Myocyte (in vitro differentiated cells): Measurements from ENCODE around the gene DCP2. TPM values are rescaled to one million over a fixed set of nuclear protein-coding genes. Genes with fewer than 3 reads are reported as not detected.
A peak's percentile ranks its signal among the peaks of the same experiment; 100 is the strongest.

Experiments used
- DNase-seq: peaks from one replicate; pipeline ENCODE4 v3.0.0-alpha.2; 2012; ENCODE audit warnings: low read depth
- total RNA-seq: library from RNA; depleted of rRNA; stranded (reverse); fragments of >200 nt; gene quantifications from 2 replicates; pipeline ENCODE4 v1.2.3, GENCODE V29; 2014

Gene DCP2
- total RNA-seq, 1 donor from 2014 or later: 34.0 TPM

GRCh38 chr5:113044776-113045465 lies 68.3 kb downstream of the DCP2 start:
- DNase-seq: no peak

GRCh38 chr5:113047234-113047633 lies 70.6 kb downstream of the DCP2 start:
- peak; percentile 70 for DNase-seq

- no peak for DNase-seq
These were observed 71.4 kb downstream of the DCP2 start for GRCh38 chr5:113047733-113048652.

- no peak for DNase-seq
These were observed 72.3 kb downstream of the DCP2 start for GRCh38 chr5:113048931-113049330.

- peak; percentile 80 for DNase-seq
These were observed 74.3 kb downstream of the DCP2 start for GRCh38 chr5:113050721-113051382.

GRCh38 chr5:113052041-113052795 lies 75.6 kb downstream of the DCP2 start:
- DNase-seq: no peak

DNA sequence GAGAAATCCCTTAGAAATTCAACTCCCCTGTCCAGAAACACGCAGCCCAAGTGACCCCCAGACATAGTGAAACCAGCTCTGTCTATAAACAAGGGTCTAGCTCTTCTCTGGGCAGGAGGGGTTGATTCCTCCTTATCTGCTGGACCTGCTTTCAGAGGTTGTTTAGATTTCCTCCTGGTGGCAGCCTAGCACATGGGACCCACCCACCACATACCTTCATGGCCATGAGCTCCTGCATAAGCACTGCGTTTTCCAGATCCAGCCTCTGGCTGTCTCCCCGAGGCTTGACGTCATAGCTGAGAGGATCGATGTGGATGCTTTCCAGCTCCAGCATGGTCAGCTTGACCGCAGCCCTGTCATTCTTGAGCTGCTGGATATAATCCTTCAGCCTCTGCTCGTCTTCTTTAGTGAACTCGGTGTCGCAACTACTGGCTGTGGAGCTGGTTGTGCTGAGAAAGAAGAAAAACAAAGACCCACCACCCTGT lies 77.0 kb downstream of the DCP2 start:
- DNase-seq: peak; percentile 89

- no peak for DNase-seq
These were observed 78.3 kb downstream of the DCP2 start for GRCh38 chr5:113054899-113055298.

DNA sequence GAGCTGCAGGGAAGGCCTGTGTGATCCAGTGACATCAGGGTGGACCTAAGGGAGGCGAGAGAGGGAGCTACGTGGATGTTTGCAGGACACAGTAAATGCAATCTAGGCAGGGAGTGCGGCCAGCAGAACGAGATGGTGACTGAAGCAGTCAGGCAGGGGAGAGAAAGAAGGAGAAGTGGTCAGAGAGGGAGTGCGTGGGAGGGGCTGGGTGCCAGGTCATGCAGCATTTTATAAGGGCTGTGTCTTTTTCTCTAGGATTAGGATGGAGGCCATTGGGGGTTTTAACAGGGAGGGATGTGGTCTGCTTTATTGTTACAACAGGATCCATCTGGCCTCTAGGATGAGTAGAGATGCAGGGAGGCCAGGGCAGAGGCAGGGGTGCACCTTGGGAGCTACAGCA lies 80.4 kb downstream of the DCP2 start:
- DNase-seq: no peak

DNA sequence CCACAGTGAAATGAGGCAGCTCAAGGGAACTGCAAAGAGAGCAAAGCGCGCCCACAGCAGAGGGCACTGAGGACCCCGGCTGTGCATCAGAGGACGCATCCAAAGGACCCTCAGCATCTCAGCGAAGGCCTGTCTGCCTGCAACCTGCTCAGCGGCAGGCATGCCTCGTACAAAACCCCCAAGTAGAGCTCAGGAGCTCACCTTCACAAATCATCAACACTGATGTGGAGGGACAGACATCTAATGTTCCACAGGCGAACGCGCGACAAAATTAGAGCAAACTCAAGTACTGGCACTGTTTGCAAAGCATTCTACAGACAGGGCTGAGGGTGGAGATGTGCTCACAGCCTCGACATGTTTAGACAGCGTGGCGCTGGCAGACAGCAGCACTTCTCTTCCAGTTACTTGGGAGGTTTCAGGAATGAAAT lies 81.0 kb downstream of the DCP2 start:
- DNase-seq: no peak

DNA sequence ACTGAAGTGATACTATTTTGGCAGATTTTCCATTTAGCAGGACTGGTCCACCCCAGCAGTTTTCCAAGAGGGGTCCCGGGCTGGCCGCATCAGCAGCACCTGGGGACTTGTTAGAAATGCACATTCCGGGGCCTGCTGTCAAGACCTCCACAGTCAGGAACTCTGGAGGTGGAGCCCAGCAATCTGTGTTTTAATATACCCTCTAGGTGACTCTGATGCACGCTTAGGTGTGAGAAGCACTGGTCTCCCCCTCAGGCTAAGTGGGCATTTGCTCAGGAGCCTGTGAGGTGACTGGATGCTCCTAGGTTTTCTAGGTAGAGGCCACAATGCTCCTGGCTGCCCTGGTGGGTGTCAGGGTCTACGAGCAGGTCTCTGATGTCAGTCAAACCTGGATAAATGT lies 81.7 kb downstream of the DCP2 start:
- DNase-seq: no peak

DNA sequence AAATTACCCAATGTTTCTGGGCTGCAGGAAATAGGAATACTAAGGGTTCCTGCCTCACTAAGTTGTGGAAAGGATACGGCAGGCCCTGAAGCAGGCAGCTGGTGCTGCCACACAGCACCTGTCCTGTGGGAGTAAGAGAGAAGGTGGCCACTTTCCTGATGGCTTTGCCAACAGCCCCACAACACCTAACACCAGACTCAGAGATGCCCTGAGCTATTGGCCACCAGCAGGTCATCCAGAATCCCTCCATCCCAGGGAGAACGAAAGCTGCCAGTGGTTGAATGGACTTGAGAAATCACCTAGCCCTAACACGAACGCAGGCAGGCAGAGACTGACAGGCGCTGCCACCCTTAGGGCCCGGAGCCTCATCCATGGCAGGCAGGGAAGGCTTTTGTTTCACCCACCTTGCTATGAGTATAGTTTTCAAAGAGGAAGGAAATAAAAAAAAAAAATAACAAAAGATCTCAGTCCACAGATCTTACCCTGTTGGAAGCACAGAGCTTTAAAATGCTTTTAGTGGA lies 82.2 kb downstream of the DCP2 start:
- DNase-seq: no peak

DNA sequence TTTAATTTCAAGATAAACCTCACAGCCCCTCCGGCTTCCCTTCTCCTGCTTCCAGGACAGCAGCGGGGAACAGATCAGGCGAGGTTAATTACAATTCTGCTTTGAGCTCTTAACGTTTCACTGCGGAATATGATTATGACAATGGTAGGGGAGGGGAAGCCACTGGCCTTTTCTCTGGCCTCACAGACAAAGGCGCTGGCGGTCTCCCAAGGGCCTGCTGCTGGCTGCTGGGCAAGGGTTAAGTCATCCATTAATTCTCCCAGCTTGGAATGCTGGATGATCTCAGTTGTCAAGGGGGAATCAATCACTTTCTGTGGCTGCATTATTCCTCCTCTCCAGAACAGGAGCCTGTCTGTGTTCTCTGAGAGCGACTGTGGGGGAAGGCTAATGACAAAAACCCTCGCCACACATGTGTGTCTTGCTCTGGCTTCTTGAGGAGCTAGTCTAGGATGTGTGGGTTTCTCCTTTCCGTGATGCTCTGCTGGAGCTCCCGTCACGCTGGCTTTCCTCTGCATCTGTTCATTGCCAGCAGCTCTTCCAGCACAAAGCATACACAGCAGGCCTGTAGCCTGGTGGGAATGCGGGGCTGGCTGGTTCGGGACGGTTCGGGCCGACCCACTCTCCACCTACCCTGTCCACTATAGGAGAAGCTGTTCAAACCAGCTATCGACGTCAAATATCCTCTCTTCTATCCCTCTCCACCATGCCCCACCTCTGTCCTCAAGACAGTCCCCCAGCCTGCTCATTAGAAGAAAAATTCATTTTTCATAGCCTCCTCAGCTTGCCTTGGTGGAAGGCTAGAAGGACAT lies 82.8 kb downstream of the DCP2 start:
- no peak for DNase-seq

- no peak for DNase-seq
These were observed 83.9 kb downstream of the DCP2 start for GRCh38 chr5:113060408-113061025.

DNA sequence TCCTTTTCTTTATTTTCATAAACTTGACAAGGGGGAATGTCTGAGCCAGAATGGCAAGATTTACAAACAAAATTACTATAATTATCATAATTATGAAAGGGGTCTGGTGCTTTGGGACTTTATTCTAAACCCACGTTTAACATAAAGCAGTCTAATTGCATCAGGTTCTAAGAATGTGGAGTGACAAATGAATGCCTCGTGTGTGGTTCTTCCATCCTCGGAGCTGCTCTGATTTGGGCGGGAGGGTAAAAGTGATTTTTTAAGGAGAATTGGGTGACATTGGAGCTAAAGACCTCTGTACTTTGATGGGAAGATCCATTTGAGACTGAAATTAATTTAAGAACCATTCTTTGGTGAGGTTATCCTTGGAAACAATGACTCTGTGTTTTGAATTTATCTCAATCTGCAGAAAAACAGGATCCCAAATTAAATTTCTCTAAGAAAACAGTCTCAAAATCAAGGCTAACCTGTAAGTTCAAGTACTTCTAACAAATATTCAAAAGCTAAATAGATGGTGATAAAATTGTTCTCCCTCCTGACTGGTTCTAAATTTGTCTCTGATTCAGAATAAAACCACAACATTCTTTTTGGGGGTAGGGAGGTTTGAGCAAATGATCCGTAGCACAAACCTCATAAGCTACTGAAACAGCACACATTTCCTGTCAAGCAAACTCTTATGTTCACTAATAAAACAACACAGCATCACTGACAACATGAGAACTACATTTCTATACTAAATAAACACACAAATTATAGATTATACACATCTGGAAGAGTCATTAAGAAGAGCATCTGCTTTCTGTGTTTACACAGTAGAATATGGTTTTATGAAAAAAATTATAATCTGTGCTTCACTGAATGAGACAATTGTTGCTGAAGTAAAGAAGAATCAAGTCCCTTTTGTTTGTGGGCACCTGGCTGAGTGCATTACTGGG lies 85.5 kb downstream of the DCP2 start:
- peak; percentile 84 for DNase-seq

GRCh38 chr5:113062869-113063508 lies 86.4 kb downstream of the DCP2 start:
- no peak for DNase-seq

DNA sequence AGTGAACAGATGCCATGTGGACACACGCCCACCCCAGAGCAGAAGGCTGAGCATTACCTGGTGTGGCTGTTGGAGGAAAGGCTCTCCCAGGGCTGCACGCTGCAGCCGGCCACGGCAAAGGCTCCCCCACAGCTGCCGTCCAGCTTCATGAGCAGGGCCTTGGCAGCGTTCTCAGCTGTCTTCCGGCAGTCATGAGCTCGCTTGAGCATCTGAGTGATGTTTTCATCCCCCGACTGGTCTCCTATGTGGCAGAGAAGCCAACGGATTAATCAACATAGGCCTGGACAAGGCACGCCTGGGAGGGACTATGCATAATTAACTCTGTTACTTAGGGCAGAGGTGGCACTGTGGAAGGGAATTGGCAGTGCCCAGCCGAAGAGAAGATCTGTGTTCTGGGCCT lies 87.3 kb downstream of the DCP2 start:
- DNase-seq: peak; percentile 97

GRCh38 chr5:113064806-113065205 lies 88.2 kb downstream of the DCP2 start:
- no peak for DNase-seq
